Peyer's patch (tissue), 4 donors: ENCODE results near the gene ATRIP. TPM values are rescaled to one million over a fixed set of nuclear protein-coding genes. Genes with fewer than 3 reads are reported as not detected.
A peak's percentile ranks its signal among the peaks of the same experiment; 100 is the strongest.
"Not testable (repeated sequence)": the region's sequence is repeated elsewhere in the genome, so short reads cannot be mapped to it uniquely, and the experiment has no call there.

Experiments
- DNase-seq, 3 donors: peaks; one replicate each; pipeline ENCODE4 v3.0.0-alpha.2; 2017 to 2019
- H3K27ac ChIP-seq, 4 donors: fragments of 200-600 bp; sonication (generic); one replicate each; pipeline ENCODE4 v1.5.1; 2016 to 2019
- H3K27me3 ChIP-seq, 2 donors: fragments of 200-600 bp; sonication (generic); one replicate each; pipeline ENCODE4 v1.5.1; 2019
- H3K36me3 ChIP-seq, 3 donors: fragments of 200-600 bp; sonication (generic); one replicate each; pipeline ENCODE4 v1.5.1; 2016 to 2019
- H3K4me1 ChIP-seq, 4 donors: fragments of 200-600 bp; sonication (generic); one replicate each; pipeline ENCODE4 v1.5.1; 2016 to 2019
- H3K4me3 ChIP-seq, 4 donors: fragments of 200-600 bp; sonication (generic); 1 replicate in 3 of 4; 2 replicates in 1 of 4; pipeline ENCODE4 v1.5.1; 2016 to 2019; ENCODE audit warnings: mild to moderate bottlenecking in 1 of 4
- H3K9me3 ChIP-seq, 4 donors: fragments of 200-600 bp; sonication (generic); one replicate each; pipeline ENCODE4 v1.5.1; 2016 to 2019; ENCODE audit warnings: mild to moderate bottlenecking in 1 of 4
- CTCF ChIP-seq, 6 experiments: fragments of 450-650 bp in 4 of 6; fragments of 200-600 bp in 2 of 6; sonication (generic) in 1 of 6; IDR thresholded peaks; one replicate each; pipeline ENCODE4 v1.5.1; 2017 to 2019; ENCODE audit warnings: antibody characterized with exemption in 6 of 6, mild to moderate bottlenecking in 3 of 6, moderate library complexity in 1 of 6
- POLR2A ChIP-seq, 2 donors: fragments of 450-650 bp; IDR thresholded peaks; one replicate each; pipeline ENCODE4 v1.5.1; 2017; ENCODE audit warnings: antibody characterized with exemption in 2 of 2, mild to moderate bottlenecking in 2 of 2, moderate library complexity in 2 of 2
- total RNA-seq, 4 donors: library from RNA; depleted of rRNA; stranded (reverse); fragments of >200 nt; gene quantifications; one replicate each; pipeline ENCODE4 v1.1.0, GENCODE V29; 2016

The ATRIP gene
- total RNA-seq, 4 donors from 2014 or later = 2.6 to 13.2 (median 6.0) TPM

- no peaks in the 10 kb centered on the region for H3K36me3 ChIP-seq
- no peak overlapping the region for H3K4me3 ChIP-seq
- no peak for DNase-seq
- peaks cover 0 to 22% (median 17%) of the 10 kb centered on the region in 4 donors for H3K4me1 ChIP-seq
- no peaks in the 10 kb centered on the region for H3K27me3 ChIP-seq
- H3K9me3 ChIP-seq = no peaks in the 10 kb centered on the region
- H3K27ac ChIP-seq = no peak overlapping the region
- TF ChIP-seq CTCF (IDR thresholded peaks at IDR 0.05) = no peak
- no peak for TF ChIP-seq POLR2A (IDR thresholded peaks at IDR 0.05)
Measured at GRCh38 chr3:48475188-48475587, 28.7 kb downstream of the ATRIP start.

GRCh38 chr3:48476426-48477053, 30.0 kb downstream of the ATRIP start:
- H3K36me3 ChIP-seq = no peaks in the 10 kb centered on the region
- H3K27me3 ChIP-seq = no peaks in the 10 kb centered on the region
- no peak for DNase-seq
- no peak overlapping the region for H3K4me3 ChIP-seq
- peaks cover 0 to 14% (median 8%) of the 10 kb centered on the region in 4 donors for H3K4me1 ChIP-seq
- TF ChIP-seq POLR2A (IDR thresholded peaks at IDR 0.05) (no peak), CTCF (IDR thresholded peaks at IDR 0.05) (no peak)
- H3K9me3 ChIP-seq = no peaks in the 10 kb centered on the region
- peak overlapping the region in 1 of 4 donors; percentile 77 for H3K27ac ChIP-seq

GRCh38 chr3:48477959-48478520, 31.5 kb downstream of the ATRIP start:
- Histone ChIP-seq H3K9me3 (no peaks in the 10 kb centered on the region), H3K4me1 (peaks cover 0 to 7% (median 4%) of the 10 kb centered on the region in 4 donors), H3K27me3 (no peaks in the 10 kb centered on the region), H3K27ac (peak overlapping the region; percentile 21 to 77 (median 69)), H3K4me3 (no peak overlapping the region), H3K36me3 (no peaks in the 10 kb centered on the region)
- no peak for DNase-seq
- no peak for TF ChIP-seq CTCF (IDR thresholded peaks at IDR 0.05)
- TF ChIP-seq POLR2A (IDR thresholded peaks at IDR 0.05) = no peak

- no peaks in the 10 kb centered on the region for H3K27me3 ChIP-seq
- TF ChIP-seq POLR2A (IDR thresholded peaks at IDR 0.05) = no peak
- TF ChIP-seq CTCF (IDR thresholded peaks at IDR 0.05) = no peak
- no peaks in the 10 kb centered on the region for H3K36me3 ChIP-seq
- H3K4me1 ChIP-seq = no peaks in the 10 kb centered on the region
- DNase-seq = peak in 2 of 3 donors; percentile 82 to 86
- peak overlapping the region; percentile 61 to 77 (median 69) for H3K27ac ChIP-seq
- no peaks in the 10 kb centered on the region for H3K9me3 ChIP-seq
- H3K4me3 ChIP-seq = peak overlapping the region in 3 of 4 donors; percentile 19 to 24 (median 21)
Measured at GRCh38 chr3:48478626-48479555, 32.4 kb downstream of the ATRIP start.

- H3K27ac ChIP-seq, H3K4me1 ChIP-seq, H3K9me3 ChIP-seq, H3K4me3 ChIP-seq, H3K36me3 ChIP-seq, H3K27me3 ChIP-seq, DNase-seq: not testable (repeated sequence)
Measured at GRCh38 chr3:48480891-48481290, 34.4 kb downstream of the ATRIP start.

GRCh38 chr3:48482822-48483221, 36.3 kb downstream of the ATRIP start:
- not testable (repeated sequence) for H3K36me3 ChIP-seq, DNase-seq, H3K4me3 ChIP-seq, H3K4me1 ChIP-seq, H3K27me3 ChIP-seq, H3K9me3 ChIP-seq, H3K27ac ChIP-seq
